Measurements from ENCODE around the gene CFLAR. TPM values are rescaled to one million over a fixed set of nuclear protein-coding genes. Genes with fewer than 3 reads are reported as not detected.

CFLAR gene
- total RNA-seq, 1 donor from 2014 or later: 47.5 TPM

DNA sequence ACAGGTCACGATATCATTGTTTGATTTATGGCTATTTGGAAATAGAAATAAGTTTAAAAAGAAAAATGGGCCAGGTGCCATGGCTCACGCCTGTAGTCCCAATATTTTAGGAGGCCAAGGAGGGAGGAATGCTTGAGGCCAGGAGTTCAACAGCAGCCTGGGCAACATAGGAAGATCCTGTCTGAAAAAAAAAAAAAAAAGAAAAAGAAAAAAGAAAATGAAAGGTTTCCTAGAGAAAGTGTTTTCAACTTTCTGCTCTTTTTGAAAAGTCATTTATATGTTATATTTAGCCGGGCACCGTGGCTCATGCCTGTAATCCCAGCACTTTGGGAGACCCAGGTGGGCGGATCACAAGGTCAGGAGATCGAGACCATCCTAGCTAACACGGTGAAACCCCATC is 41.0 kb upstream of the CFLAR start:
- TF ChIP-seq EZH2 (IDR thresholded peaks at IDR 0.05; ENCODE audit: insufficient read depth, low read length): no peak
- TF ChIP-seq, protein P1, sequence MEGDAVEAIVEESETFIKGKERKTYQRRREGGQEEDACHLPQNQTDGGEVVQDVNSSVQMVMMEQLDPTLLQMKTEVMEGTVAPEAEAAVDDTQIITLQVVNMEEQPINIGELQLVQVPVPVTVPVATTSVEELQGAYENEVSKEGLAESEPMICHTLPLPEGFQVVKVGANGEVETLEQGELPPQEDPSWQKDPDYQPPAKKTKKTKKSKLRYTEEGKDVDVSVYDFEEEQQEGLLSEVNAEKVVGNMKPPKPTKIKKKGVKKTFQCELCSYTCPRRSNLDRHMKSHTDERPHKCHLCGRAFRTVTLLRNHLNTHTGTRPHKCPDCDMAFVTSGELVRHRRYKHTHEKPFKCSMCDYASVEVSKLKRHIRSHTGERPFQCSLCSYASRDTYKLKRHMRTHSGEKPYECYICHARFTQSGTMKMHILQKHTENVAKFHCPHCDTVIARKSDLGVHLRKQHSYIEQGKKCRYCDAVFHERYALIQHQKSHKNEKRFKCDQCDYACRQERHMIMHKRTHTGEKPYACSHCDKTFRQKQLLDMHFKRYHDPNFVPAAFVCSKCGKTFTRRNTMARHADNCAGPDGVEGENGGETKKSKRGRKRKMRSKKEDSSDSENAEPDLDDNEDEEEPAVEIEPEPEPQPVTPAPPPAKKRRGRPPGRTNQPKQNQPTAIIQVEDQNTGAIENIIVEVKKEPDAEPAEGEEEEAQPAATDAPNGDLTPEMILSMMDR (IDR thresholded peaks at IDR 0.05; ENCODE audit: insufficient read depth, low read depth, low read length): no peak
- Mint-ChIP-seq H3K4me3 (ENCODE audit: unreplicated experiment) (no peak overlapping the region), H3K36me3 (ENCODE audit: low read depth, unreplicated experiment) (peaks cover 4% of the 10 kb centered on the region), H3K4me1 (ENCODE audit: low read depth, unreplicated experiment) (peaks cover 4% of the 10 kb centered on the region), H3K27ac (ENCODE audit: unreplicated experiment) (no peak overlapping the region), H3K27me3 (ENCODE audit: low read depth, unreplicated experiment) (no peaks in the 10 kb centered on the region), H3K9me3 (ENCODE audit: unreplicated experiment) (no peaks in the 10 kb centered on the region)
- Histone ChIP-seq H3K27me3 (ENCODE audit: insufficient read depth, low read length) (no peaks in the 10 kb centered on the region), H3K4me2 (ENCODE audit: low read length) (no peak overlapping the region), H3K9me3 (ENCODE audit: insufficient read depth, low read depth, low read length) (no peaks in the 10 kb centered on the region), H3K36me3 (ENCODE audit: insufficient read depth, low read length) (no peaks in the 10 kb centered on the region), H3K4me1 (ENCODE audit: insufficient read depth, low read length) (peaks cover 5% of the 10 kb centered on the region), H3K9ac (ENCODE audit: low read length) (no peak overlapping the region), H4K20me1 (ENCODE audit: insufficient read depth, low read length) (no peaks in the 10 kb centered on the region), H3K79me2 (ENCODE audit: insufficient read depth, low read length) (peaks cover 61% of the 10 kb centered on the region), H2AFZ (ENCODE audit: low read depth, low read length) (no peak overlapping the region), H3K27ac (ENCODE audit: low read depth, low read length) (no peak overlapping the region), H3K4me3 (ENCODE audit: insufficient read depth, low read depth, low read length) (no peak overlapping the region)
- DNase-seq (ENCODE audit: low read depth): no peak
- no peak for FAIRE-seq

DNA sequence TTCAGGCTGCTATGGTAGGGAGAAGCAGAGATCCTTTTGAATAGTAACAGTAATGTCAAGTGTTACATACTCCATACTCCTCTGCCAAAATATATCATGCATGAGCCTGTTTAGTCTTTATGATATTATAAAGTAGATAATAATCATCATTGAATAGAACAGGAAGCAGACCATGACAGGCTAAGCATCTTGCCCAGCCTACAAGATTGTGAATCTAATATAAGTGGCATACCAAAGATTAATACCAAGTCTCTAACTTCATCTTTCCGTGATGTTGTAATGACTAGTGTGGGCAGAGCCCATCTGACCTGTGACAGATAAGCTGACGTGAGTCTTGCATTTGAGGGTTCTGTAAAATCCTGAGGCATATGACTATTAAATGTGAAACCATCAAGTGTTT is 31.1 kb upstream of the CFLAR start:
- DNase-seq (ENCODE audit: low read depth) (no peak), FAIRE-seq (no peak)
- Mint-ChIP-seq H3K27ac (ENCODE audit: unreplicated experiment) (no peak overlapping the region), H3K9me3 (ENCODE audit: unreplicated experiment) (no peaks in the 10 kb centered on the region), H3K27me3 (ENCODE audit: low read depth, unreplicated experiment) (no peaks in the 10 kb centered on the region), H3K36me3 (ENCODE audit: low read depth, unreplicated experiment) (peaks cover 12% of the 10 kb centered on the region), H3K4me1 (ENCODE audit: low read depth, unreplicated experiment) (no peaks in the 10 kb centered on the region), H3K4me3 (ENCODE audit: unreplicated experiment) (no peak overlapping the region)
- Histone ChIP-seq H3K79me2 (ENCODE audit: insufficient read depth, low read length) (peaks cover 5% of the 10 kb centered on the region), H3K4me3 (ENCODE audit: insufficient read depth, low read depth, low read length) (no peak overlapping the region), H3K27ac (ENCODE audit: low read depth, low read length) (no peak overlapping the region), H3K36me3 (ENCODE audit: insufficient read depth, low read length) (peaks cover 9% of the 10 kb centered on the region), H3K4me2 (ENCODE audit: low read length) (no peak overlapping the region), H3K9me3 (ENCODE audit: insufficient read depth, low read depth, low read length) (no peaks in the 10 kb centered on the region), H3K27me3 (ENCODE audit: insufficient read depth, low read length) (no peaks in the 10 kb centered on the region), H3K9ac (ENCODE audit: low read length) (no peak overlapping the region), H3K4me1 (ENCODE audit: insufficient read depth, low read length) (no peaks in the 10 kb centered on the region), H2AFZ (ENCODE audit: low read depth, low read length) (no peak overlapping the region), H4K20me1 (ENCODE audit: insufficient read depth, low read length) (no peaks in the 10 kb centered on the region)
- TF ChIP-seq, protein P1 (IDR thresholded peaks at IDR 0.05; ENCODE audit: insufficient read depth, low read depth, low read length): no peak
- no peak for TF ChIP-seq EZH2 (IDR thresholded peaks at IDR 0.05; ENCODE audit: insufficient read depth, low read length)

DNA sequence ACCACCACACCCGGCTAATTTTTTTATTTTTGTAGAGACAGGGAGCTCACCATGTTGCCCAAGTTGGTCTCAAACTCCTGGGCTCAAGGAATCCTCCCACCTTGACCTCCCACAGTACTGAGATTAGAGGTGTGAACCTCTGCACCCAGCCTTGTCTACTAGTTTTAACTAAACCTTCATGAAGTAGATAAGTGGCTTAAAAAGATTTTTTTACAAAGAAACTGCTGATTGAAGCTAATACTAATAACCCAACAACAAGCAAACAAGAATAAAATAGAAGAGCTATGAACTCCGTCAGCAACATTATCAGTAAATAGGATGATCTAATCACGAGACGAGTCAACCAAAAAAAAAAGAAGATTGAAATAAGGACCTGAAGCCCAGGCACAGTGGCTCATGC is 25.4 kb upstream of the CFLAR start:
- Mint-ChIP-seq H3K27me3 (ENCODE audit: low read depth, unreplicated experiment) (no peaks in the 10 kb centered on the region), H3K27ac (ENCODE audit: unreplicated experiment) (no peak overlapping the region), H3K4me3 (ENCODE audit: unreplicated experiment) (no peak overlapping the region), H3K4me1 (ENCODE audit: low read depth, unreplicated experiment) (no peaks in the 10 kb centered on the region), H3K36me3 (ENCODE audit: low read depth, unreplicated experiment) (peaks cover 9% of the 10 kb centered on the region), H3K9me3 (ENCODE audit: unreplicated experiment) (no peaks in the 10 kb centered on the region)
- FAIRE-seq: no peak
- Histone ChIP-seq H2AFZ (ENCODE audit: low read depth, low read length) (no peak overlapping the region), H3K4me3 (ENCODE audit: insufficient read depth, low read depth, low read length) (no peak overlapping the region), H3K36me3 (ENCODE audit: insufficient read depth, low read length) (no peaks in the 10 kb centered on the region), H3K9ac (ENCODE audit: low read length) (no peak overlapping the region), H3K4me2 (ENCODE audit: low read length) (no peak overlapping the region), H3K27ac (ENCODE audit: low read depth, low read length) (no peak overlapping the region), H3K9me3 (ENCODE audit: insufficient read depth, low read depth, low read length) (no peaks in the 10 kb centered on the region), H3K27me3 (ENCODE audit: insufficient read depth, low read length) (no peaks in the 10 kb centered on the region), H3K79me2 (ENCODE audit: insufficient read depth, low read length) (no peaks in the 10 kb centered on the region), H3K4me1 (ENCODE audit: insufficient read depth, low read length) (no peaks in the 10 kb centered on the region), H4K20me1 (ENCODE audit: insufficient read depth, low read length) (no peaks in the 10 kb centered on the region)
- DNase-seq (ENCODE audit: low read depth): no peak
- TF ChIP-seq, protein P1 (IDR thresholded peaks at IDR 0.05; ENCODE audit: insufficient read depth, low read depth, low read length): no peak
- no peak for TF ChIP-seq EZH2 (IDR thresholded peaks at IDR 0.05; ENCODE audit: insufficient read depth, low read length)

Measured in astrocyte (in vitro differentiated cells and primary cell).